PC-3 (cell line): ENCODE results near the gene KAZN.

Experiments used
- CTCF ChIP-seq: fragments of 300-600 bp; sonication (generic); conservative IDR thresholded peaks from 2 replicates; pipeline ENCODE4 v1.5.1; 2017; ENCODE audit warnings: antibody characterized with exemption, low read depth, mild to moderate bottlenecking, low read length
- EZH2phosphoT487 ChIP-seq: fragments of 300-600 bp; sonication (generic); IDR thresholded peaks from 2 replicates; pipeline ENCODE4 v1.6.1; 2018; ENCODE audit warnings: mild to moderate bottlenecking, antibody characterized with exemption, low read length, borderline replicate concordance

GRCh38 chr1:15063783-15064182, 465.3 kb downstream of the KAZN start:
- TF ChIP-seq CTCF (no peak), EZH2phosphoT487 (no peak)
